ENCODE measurements around the gene S1PR4.
"Not testable (repeated sequence)": the region's sequence is repeated elsewhere in the genome, so short reads cannot be mapped to it uniquely, and the experiment has no call there.

The S1PR4 gene

GRCh38 chr19:3162418-3163229 is 15.9 kb upstream of the S1PR4 start:
- no peaks in the 10 kb centered on the region for H3K36me3 ChIP-seq
- TF ChIP-seq, protein P1, sequence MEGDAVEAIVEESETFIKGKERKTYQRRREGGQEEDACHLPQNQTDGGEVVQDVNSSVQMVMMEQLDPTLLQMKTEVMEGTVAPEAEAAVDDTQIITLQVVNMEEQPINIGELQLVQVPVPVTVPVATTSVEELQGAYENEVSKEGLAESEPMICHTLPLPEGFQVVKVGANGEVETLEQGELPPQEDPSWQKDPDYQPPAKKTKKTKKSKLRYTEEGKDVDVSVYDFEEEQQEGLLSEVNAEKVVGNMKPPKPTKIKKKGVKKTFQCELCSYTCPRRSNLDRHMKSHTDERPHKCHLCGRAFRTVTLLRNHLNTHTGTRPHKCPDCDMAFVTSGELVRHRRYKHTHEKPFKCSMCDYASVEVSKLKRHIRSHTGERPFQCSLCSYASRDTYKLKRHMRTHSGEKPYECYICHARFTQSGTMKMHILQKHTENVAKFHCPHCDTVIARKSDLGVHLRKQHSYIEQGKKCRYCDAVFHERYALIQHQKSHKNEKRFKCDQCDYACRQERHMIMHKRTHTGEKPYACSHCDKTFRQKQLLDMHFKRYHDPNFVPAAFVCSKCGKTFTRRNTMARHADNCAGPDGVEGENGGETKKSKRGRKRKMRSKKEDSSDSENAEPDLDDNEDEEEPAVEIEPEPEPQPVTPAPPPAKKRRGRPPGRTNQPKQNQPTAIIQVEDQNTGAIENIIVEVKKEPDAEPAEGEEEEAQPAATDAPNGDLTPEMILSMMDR (IDR thresholded peaks at IDR 0.05; ENCODE audit: low read depth, low read length) = no peak
- H3K4me3 ChIP-seq (ENCODE audit: low read depth, low read length) = no peak overlapping the region
- peaks cover 7% of the 10 kb centered on the region for H3K9me3 ChIP-seq (ENCODE audit: severe bottlenecking)
- H3K27me3 ChIP-seq (ENCODE audit: insufficient read depth, low read depth, severe bottlenecking) = no peaks in the 10 kb centered on the region
- DNase-seq = no peak
- no peak overlapping the region for H3K27ac ChIP-seq

- no peak overlapping the region for H3K27ac ChIP-seq
- TF ChIP-seq, protein P1 (IDR thresholded peaks at IDR 0.05; ENCODE audit: low read depth, low read length) = peak; percentile 99
- no peaks in the 10 kb centered on the region for H3K36me3 ChIP-seq
- DNase-seq = peak; percentile 77
- peak overlapping the region; percentile 39 for H3K4me3 ChIP-seq (ENCODE audit: low read depth, low read length)
- no peaks in the 10 kb centered on the region for H3K27me3 ChIP-seq (ENCODE audit: insufficient read depth, low read depth, severe bottlenecking)
- peaks cover 7% of the 10 kb centered on the region for H3K9me3 ChIP-seq (ENCODE audit: severe bottlenecking)
These were observed 15.2 kb upstream of the S1PR4 start for GRCh38 chr19:3163230-3163886.

DNA sequence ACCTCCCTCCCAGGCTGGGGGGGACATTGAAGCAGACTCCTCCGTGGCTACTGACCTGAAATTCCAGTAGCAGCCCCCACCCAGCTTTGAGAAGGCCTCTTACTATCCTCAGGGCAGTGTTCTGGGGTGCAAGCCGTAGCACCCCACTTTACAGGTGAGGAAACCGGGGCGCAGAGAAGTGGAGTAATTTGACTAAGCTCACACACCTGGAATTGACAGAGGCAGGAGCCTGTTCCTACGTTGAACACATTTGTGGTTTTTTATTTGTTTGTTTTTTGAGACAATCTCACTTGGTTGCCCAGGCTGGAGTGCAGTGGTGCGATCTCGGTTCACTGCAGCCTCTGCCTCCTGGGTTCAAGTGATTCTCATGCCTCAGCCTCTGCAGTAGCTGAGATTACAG is 14.6 kb upstream of the S1PR4 start:
- H3K27me3 ChIP-seq (ENCODE audit: insufficient read depth, low read depth, severe bottlenecking) = no peaks in the 10 kb centered on the region
- H3K4me3 ChIP-seq (ENCODE audit: low read depth, low read length) = no peak overlapping the region
- DNase-seq = no peak
- H3K27ac ChIP-seq = no peak overlapping the region
- H3K9me3 ChIP-seq (ENCODE audit: severe bottlenecking) = peaks cover 3% of the 10 kb centered on the region
- TF ChIP-seq, protein P1 (IDR thresholded peaks at IDR 0.05; ENCODE audit: low read depth, low read length) = no peak
- no peaks in the 10 kb centered on the region for H3K36me3 ChIP-seq

DNA sequence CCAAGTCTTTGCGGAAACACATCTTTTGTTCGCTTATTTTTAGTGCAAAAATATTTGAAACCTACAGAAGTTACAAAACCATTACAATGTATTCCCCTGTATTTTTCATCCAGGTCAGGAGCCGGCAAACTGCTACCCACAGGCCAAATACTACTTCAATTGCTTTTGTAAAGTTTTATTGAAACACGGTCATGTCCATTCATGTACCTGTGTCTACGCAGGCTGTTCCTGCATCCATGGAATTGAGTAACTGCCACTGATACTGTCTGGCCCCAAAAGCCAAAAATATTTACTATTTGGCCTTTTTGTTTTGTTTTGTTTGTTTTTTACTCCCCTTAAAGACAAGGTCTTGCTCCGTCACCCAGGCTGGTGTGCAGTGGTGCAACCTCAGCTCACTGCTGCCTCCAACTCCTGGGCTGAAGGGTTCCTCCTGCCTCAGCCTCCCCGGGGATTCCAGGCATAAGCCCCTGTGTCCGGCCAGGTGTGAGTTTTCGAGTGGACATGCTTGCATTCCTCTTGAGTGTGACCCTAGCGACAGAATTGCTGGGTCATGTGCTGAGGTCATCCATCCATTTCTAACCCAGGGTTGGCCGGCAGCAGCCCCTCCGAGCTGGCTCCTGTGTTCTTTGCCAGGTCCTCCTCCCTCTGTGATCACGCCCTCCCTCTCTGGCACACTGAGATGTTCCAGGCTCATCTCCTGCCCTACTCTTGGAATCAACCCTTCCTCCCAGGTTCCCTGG is 10.9 kb upstream of the S1PR4 start:
- Histone ChIP-seq H3K4me3 (ENCODE audit: low read depth, low read length) (no peak overlapping the region), H3K27me3 (ENCODE audit: insufficient read depth, low read depth, severe bottlenecking) (no peaks in the 10 kb centered on the region), H3K36me3 (no peaks in the 10 kb centered on the region), H3K9me3 (ENCODE audit: severe bottlenecking) (no peaks in the 10 kb centered on the region), H3K27ac (no peak overlapping the region)
- TF ChIP-seq, protein P1 (IDR thresholded peaks at IDR 0.05; ENCODE audit: low read depth, low read length) = no peak
- no peak for DNase-seq

GRCh38 chr19:3171894-3172672 is 6.5 kb upstream of the S1PR4 start:
- H3K27ac ChIP-seq = no peak overlapping the region
- H3K27me3 ChIP-seq (ENCODE audit: insufficient read depth, low read depth, severe bottlenecking) = no peaks in the 10 kb centered on the region
- H3K36me3 ChIP-seq = no peaks in the 10 kb centered on the region
- DNase-seq = no peak
- TF ChIP-seq, protein P1 (IDR thresholded peaks at IDR 0.05; ENCODE audit: low read depth, low read length) = no peak
- no peaks in the 10 kb centered on the region for H3K9me3 ChIP-seq (ENCODE audit: severe bottlenecking)
- no peak overlapping the region for H3K4me3 ChIP-seq (ENCODE audit: low read depth, low read length)

GRCh38 chr19:3172673-3173000 is 5.9 kb upstream of the S1PR4 start:
- not testable (repeated sequence) for H3K9me3 ChIP-seq (ENCODE audit: severe bottlenecking); H3K27me3 ChIP-seq (ENCODE audit: insufficient read depth, low read depth, severe bottlenecking); H3K4me3 ChIP-seq (ENCODE audit: low read depth, low read length); H3K36me3 ChIP-seq; DNase-seq; H3K27ac ChIP-seq
